Activated CD8-positive, alpha-beta T cell treated with anti-CD3 and anti-CD28 coated beads for 36 hours (primary cell): Measurements from ENCODE around the gene UBASH3B. TPM values are rescaled to one million over a fixed set of nuclear protein-coding genes. Genes with fewer than 3 reads are reported as not detected.
"Not testable (repeated sequence)": the region's sequence is repeated elsewhere in the genome, so short reads cannot be mapped to it uniquely, and the experiment has no call there.

Source experiments
- ATAC-seq: fragments of 200-7000 bp; cut with Tn5 transposase; one replicate; pipeline ENCODE4 v1.10.0; 2021; ENCODE audit warnings: mild to moderate bottlenecking, moderate library complexity
- CTCF ChIA-PET: fragments of 350-600 bp; sonication (Branson Sonifier 250); formaldehyde crosslinking; loops from one replicate; lab custom pipeline; 2021; ENCODE audit warnings: antibody characterized with exemption; lab: Charles Lee
- POLR2A ChIA-PET: fragments of 350-600 bp; sonication (Branson Sonifier 250); formaldehyde crosslinking; loops from one replicate; lab custom pipeline; 2021; ENCODE audit warnings: antibody characterized with exemption; lab: Charles Lee
- DNase-seq: peaks from one replicate; pipeline ENCODE4 v3.0.0-alpha.2; 2020
- H3K27ac Mint-ChIP-seq: one replicate; pipeline ENCODE4 v1.8.0; 2021; ENCODE audit warnings: mild to moderate bottlenecking, mixed read lengths
- H3K27me3 Mint-ChIP-seq: one replicate; pipeline ENCODE4 v1.8.0; 2021; ENCODE audit warnings: mixed read lengths
- H3K36me3 Mint-ChIP-seq: one replicate; pipeline ENCODE4 v1.8.0; 2021; ENCODE audit warnings: low read depth, mixed read lengths
- H3K4me1 Mint-ChIP-seq: one replicate; pipeline ENCODE4 v1.8.0; 2021; ENCODE audit warnings: low read depth, mixed read lengths
- H3K4me3 Mint-ChIP-seq: one replicate; pipeline ENCODE4 v1.8.0; 2021; ENCODE audit warnings: mild to moderate bottlenecking, moderate library complexity, mixed read lengths
- H3K9me3 Mint-ChIP-seq: one replicate; pipeline ENCODE4 v1.8.0; 2021; ENCODE audit warnings: mixed read lengths
- CTCF ChIP-seq: fragments of 200-600 bp; IDR thresholded peaks from one replicate; pipeline ENCODE4 v1.8.0; 2022; ENCODE audit warnings: antibody characterized with exemption, mild to moderate bottlenecking
- intact Hi-C: fragments of 100-400 bp; cut with micrococcal nuclease; formaldehyde crosslinking; loops from one replicate; pipeline ENCODE4 v1.10.0; 2022
- total RNA-seq, 2 experiments: library from RNA; stranded (reverse); gene quantifications; one replicate each; pipeline ENCODE4 v1.2.3, GENCODE V29; 2021

Gene UBASH3B
- total RNA-seq, 2 experiments from 2014 or later: 36.1 to 40.6 TPM

GRCh38 chr11:122852796-122853160, 197.3 kb downstream of the UBASH3B start:
- CTCF ChIA-PET: interaction anchor here (0.6 to 11.0 kb wide), 34 partner anchors 9 to 1388 kb away, joined by 3 to 352 read pairs (median 6); partner anchors contain the start of gene CRTAM
- Mint-ChIP-seq H3K4me1 (peaks cover 79% of the 10 kb centered on the region), H3K36me3 (peaks cover 49% of the 10 kb centered on the region), H3K27me3 (no peaks in the 10 kb centered on the region), H3K4me3 (no peak overlapping the region), H3K9me3 (no peaks in the 10 kb centered on the region), H3K27ac (peak overlapping the region; percentile 92)
- ATAC-seq (no peak), DNase-seq (no peak)
- POLR2A ChIA-PET: interaction anchor here (0.6 to 7.5 kb wide), 16 partner anchors 9 to 271 kb away, joined by 3 to 61 read pairs (median 4); partner anchors contain the start of genes CRTAM and HSPA8
- intact Hi-C loops: loop anchor here (2.0 to 10.0 kb wide), 5 partner anchors 40 to 220 kb away; no protein-coding TSS in a partner anchor
- TF ChIP-seq CTCF: no peak

- H3K27ac Mint-ChIP-seq: peak overlapping the region; percentile 92
- DNase-seq: no peak
- intact Hi-C loops: loop anchor here (2.0 to 10.0 kb wide), 5 partner anchors 41 to 221 kb away; no protein-coding TSS in a partner anchor
- no peaks in the 10 kb centered on the region for H3K27me3 Mint-ChIP-seq
- ChIA-PET POLR2A (interaction anchor here (0.7 to 7.5 kb wide), 15 partner anchors 10 to 272 kb away, joined by 3 to 61 read pairs (median 4); partner anchors contain the start of gene CRTAM), CTCF (interaction anchor here (0.6 to 11.0 kb wide), 43 partner anchors 9 to 275 kb away, joined by 3 to 352 read pairs (median 6); partner anchors contain the start of gene CRTAM)
- TF ChIP-seq CTCF: no peak
- no peak for ATAC-seq
- peaks cover 52% of the 10 kb centered on the region for H3K36me3 Mint-ChIP-seq
- H3K4me3 Mint-ChIP-seq: no peak overlapping the region
- H3K9me3 Mint-ChIP-seq: no peaks in the 10 kb centered on the region
- peaks cover 74% of the 10 kb centered on the region for H3K4me1 Mint-ChIP-seq
Measured at GRCh38 chr11:122853261-122853660, 197.7 kb downstream of the UBASH3B start.

- POLR2A ChIA-PET: interaction anchor here (0.6 to 7.5 kb wide), 11 partner anchors 10 to 207 kb away, joined by 3 to 61 read pairs (median 4); partner anchors contain the start of gene CRTAM
- peak; percentile 95 for TF ChIP-seq CTCF
- ATAC-seq: no peak
- Mint-ChIP-seq H3K4me3 (no peak overlapping the region), H3K36me3 (peaks cover 52% of the 10 kb centered on the region), H3K27me3 (no peaks in the 10 kb centered on the region), H3K27ac (no peak overlapping the region), H3K4me1 (peaks cover 66% of the 10 kb centered on the region), H3K9me3 (no peaks in the 10 kb centered on the region)
- CTCF ChIA-PET: interaction anchor here (0.6 to 11.0 kb wide), 41 partner anchors 9 to 276 kb away, joined by 3 to 352 read pairs (median 5); partner anchors contain the start of gene CRTAM
- intact Hi-C loops: loop anchor here (2.0 to 10.0 kb wide), 5 partner anchors 42 to 222 kb away; no protein-coding TSS in a partner anchor
- DNase-seq: peak; percentile 64
Measured at GRCh38 chr11:122853971-122854446, 198.5 kb downstream of the UBASH3B start.

GRCh38 chr11:122861631-122862030, 206.1 kb downstream of the UBASH3B start:
- Mint-ChIP-seq H3K27ac (no peak overlapping the region), H3K27me3 (no peaks in the 10 kb centered on the region), H3K4me1 (peaks cover 24% of the 10 kb centered on the region), H3K36me3 (peaks cover 46% of the 10 kb centered on the region), H3K9me3 (no peaks in the 10 kb centered on the region), H3K4me3 (no peak overlapping the region)
- ChIA-PET CTCF (interaction anchor here (3.1 to 7.1 kb wide), 7 partner anchors 17 to 193 kb away, joined by 11 to 127 read pairs (median 44); no protein-coding TSS in a partner anchor), POLR2A (no interaction called here)
- TF ChIP-seq CTCF: no peak
- intact Hi-C loops: no loop called here
- DNase-seq (no peak), ATAC-seq (no peak)

- ChIA-PET POLR2A (interaction anchor here (0.6 to 2.1 kb wide), 2 partner anchors 16 to 24 kb away, joined by 4 to 5 read pairs; partner anchors contain the start of gene CRTAM), CTCF (interaction anchor here (0.9 to 7.1 kb wide), 11 partner anchors 9 to 193 kb away, joined by 3 to 127 read pairs (median 28); no protein-coding TSS in a partner anchor)
Measured at GRCh38 chr11:122862091-122862490, 206.6 kb downstream of the UBASH3B start.

GRCh38 chr11:122863154-122863553, 207.6 kb downstream of the UBASH3B start:
- H3K27ac Mint-ChIP-seq, H3K9me3 Mint-ChIP-seq, intact Hi-C loops, H3K27me3 Mint-ChIP-seq, H3K4me3 Mint-ChIP-seq, DNase-seq, ATAC-seq: not testable (repeated sequence)
- POLR2A ChIA-PET: interaction anchor here (1.2 to 2.1 kb wide), 4 partner anchors 25 to 191 kb away, joined by 3 to 5 read pairs (median 4); partner anchors contain the start of gene CRTAM
- peaks cover 17% of the 10 kb centered on the region for H3K4me1 Mint-ChIP-seq
- peaks cover 50% of the 10 kb centered on the region for H3K36me3 Mint-ChIP-seq
- CTCF ChIA-PET: interaction anchor here (0.6 to 7.1 kb wide), 41 partner anchors 10 to 282 kb away, joined by 3 to 127 read pairs (median 6); partner anchors contain the start of gene CRTAM

More at GRCh38 chr11:122862091-122862490, 206.6 kb downstream of the UBASH3B start:
- H3K27ac Mint-ChIP-seq: no peak overlapping the region
- TF ChIP-seq CTCF: no peak
- H3K4me3 Mint-ChIP-seq: no peak overlapping the region
- peaks cover 20% of the 10 kb centered on the region for H3K4me1 Mint-ChIP-seq
- no peaks in the 10 kb centered on the region for H3K27me3 Mint-ChIP-seq
- H3K9me3 Mint-ChIP-seq: no peaks in the 10 kb centered on the region
- peaks cover 48% of the 10 kb centered on the region for H3K36me3 Mint-ChIP-seq
- DNase-seq (no peak), ATAC-seq (no peak)
- intact Hi-C loops: no loop called here
